Smooth muscle cell (in vitro differentiated cells): ENCODE data around the gene HCAR2. TPM values are rescaled to one million over a fixed set of nuclear protein-coding genes. Genes with fewer than 3 reads are reported as not detected.
"Not testable (repeated sequence)": the region's sequence is repeated elsewhere in the genome, so short reads cannot be mapped to it uniquely, and the experiment has no call there.

Experiments used
- DNase-seq: peaks from one replicate; lab custom pipeline; 2025; ENCODE audit not compliant: unreplicated experiment; lab: John Stamatoyannopoulos, UW
- H2AFZ ChIP-seq: fragments of 200-600 bp; sonication (generic); 2 replicates; pipeline ENCODE4 v1.6.0; 2016; ENCODE audit warnings: antibody characterized with exemption, low read depth, mild to moderate bottlenecking
- H3F3A ChIP-seq: fragments of 200-600 bp; sonication (generic); 2 replicates; pipeline ENCODE4 v1.6.0; 2017; ENCODE audit warnings: antibody characterized with exemption, low read depth
- H3K27ac ChIP-seq: fragments of 200-600 bp; sonication (generic); 2 replicates; pipeline ENCODE4 v1.5.1; 2016; ENCODE audit warnings: low read depth, mild to moderate bottlenecking
- H3K27me3 ChIP-seq: fragments of 200-600 bp; sonication (generic); 2 replicates; pipeline ENCODE4 v1.6.1; 2016; ENCODE audit warnings: low read depth, mild to moderate bottlenecking
- H3K36me3 ChIP-seq: fragments of 200-600 bp; sonication (generic); 2 replicates; pipeline ENCODE4 v1.5.1; 2016; ENCODE audit warnings: low read depth
- H3K4me1 ChIP-seq: fragments of 200-600 bp; sonication (generic); 2 replicates; pipeline ENCODE4 v1.5.1; 2016; ENCODE audit warnings: low read depth
- H3K4me2 ChIP-seq: fragments of 200-600 bp; sonication (generic); 2 replicates; pipeline ENCODE4 v1.6.0; 2016; ENCODE audit warnings: mild to moderate bottlenecking
- H3K4me3 ChIP-seq: fragments of 200-600 bp; sonication (generic); 2 replicates; pipeline ENCODE4 v1.5.1; 2016; ENCODE audit warnings: mild to moderate bottlenecking
- H3K79me2 ChIP-seq: fragments of 200-600 bp; sonication (generic); 2 replicates; pipeline ENCODE4 v1.6.0; 2016; ENCODE audit warnings: low read depth, mild to moderate bottlenecking
- H3K9ac ChIP-seq: fragments of 200-600 bp; sonication (generic); 2 replicates; pipeline ENCODE4 v1.6.0; 2016; ENCODE audit warnings: low read depth
- H3K9me3 ChIP-seq: fragments of 200-600 bp; sonication (generic); replicated peaks from 2 replicates; pipeline ENCODE4 v1.5.1; 2016; ENCODE audit warnings: low read depth
- H4K20me1 ChIP-seq: fragments of 200-600 bp; sonication (generic); 2 replicates; pipeline ENCODE4 v1.6.0; 2016; ENCODE audit warnings: low read depth
- CTCF ChIP-seq: fragments of 200-600 bp; sonication (generic); IDR thresholded peaks from 2 replicates; pipeline ENCODE4 v1.5.1; 2017; ENCODE audit warnings: borderline replicate concordance, mild to moderate bottlenecking, antibody characterized with exemption; ENCODE audit not compliant: insufficient read depth, poor library complexity, severe bottlenecking
- WGBS: methylation state at CpG from one replicate; pipeline ENCODE4 v1.1.7; 2016; ENCODE audit warnings: low lambda C conversion rate; 5-methylcytosine and 5-hydroxymethylcytosine counted together
- polyA plus RNA-seq: library from polyadenylated mRNA; unstranded; fragments of >200 nt; fragmentation: Nextera tagmentation; extraction: Ambion mirVana; gene quantifications from 2 replicates; pipeline ENCODE4 v1.2.1, GENCODE V29; 2016
- total RNA-seq: library from RNA; depleted of rRNA; stranded (reverse); fragments of >200 nt; gene quantifications from 2 replicates; pipeline ENCODE4 v1.2.3, GENCODE V29; 2014

The HCAR2 gene
- total and polyA plus RNA-seq, 2 experiments from 2014 or later: 0.63 to 2.0 TPM

GRCh38 chr12:122684297-122684813 is 18.8 kb downstream of the HCAR2 start:
- Histone ChIP-seq H2AFZ (no peak overlapping the region), H3K27me3 (no peaks in the 10 kb centered on the region), H3K79me2 (no peaks in the 10 kb centered on the region), H3K9me3 (no peaks in the 10 kb centered on the region), H4K20me1 (no peaks in the 10 kb centered on the region), H3K4me1 (no peaks in the 10 kb centered on the region), H3K27ac (no peak overlapping the region), H3K36me3 (no peaks in the 10 kb centered on the region), H3K4me2 (no peak overlapping the region), H3K9ac (no peak overlapping the region), H3K4me3 (no peak overlapping the region), H3F3A (no peaks in the 10 kb centered on the region)
- no peak for DNase-seq
- 93% methylated on average over 5 of the region's 5 CpGs for WGBS
- TF ChIP-seq CTCF: no peak

- TF ChIP-seq CTCF: no peak
- H3K36me3 ChIP-seq: no peaks in the 10 kb centered on the region
- H3K9me3 ChIP-seq: no peaks in the 10 kb centered on the region
- no peaks in the 10 kb centered on the region for H3K4me1 ChIP-seq
- H2AFZ ChIP-seq: no peak overlapping the region
- no peak overlapping the region for H3K4me3 ChIP-seq
- no peaks in the 10 kb centered on the region for H3F3A ChIP-seq
- no peaks in the 10 kb centered on the region for H3K27me3 ChIP-seq
- no peaks in the 10 kb centered on the region for H3K79me2 ChIP-seq
- whole genome bisulfite sequencing: 85% methylated on average over 4 of the region's 4 CpGs
- no peak overlapping the region for H3K27ac ChIP-seq
- H4K20me1 ChIP-seq: no peaks in the 10 kb centered on the region
- DNase-seq: no peak
- H3K9ac ChIP-seq: no peak overlapping the region
- H3K4me2 ChIP-seq: no peak overlapping the region
These were observed 21.3 kb downstream of the HCAR2 start for GRCh38 chr12:122681814-122682213.

- H2AFZ ChIP-seq, DNase-seq, H3K27me3 ChIP-seq, H3K79me2 ChIP-seq, H3K9me3 ChIP-seq, H3K4me1 ChIP-seq, H4K20me1 ChIP-seq, H3K36me3 ChIP-seq, H3K9ac ChIP-seq, H3K4me2 ChIP-seq, H3K4me3 ChIP-seq, H3F3A ChIP-seq, H3K27ac ChIP-seq: not testable (repeated sequence)
- WGBS: 100% methylated on average over 6 of the region's 6 CpGs
These were observed 22.2 kb downstream of the HCAR2 start for GRCh38 chr12:122680989-122681388.

GRCh38 chr12:122676781-122677180 is 26.4 kb downstream of the HCAR2 start:
- not testable (repeated sequence) for H3F3A ChIP-seq, H3K27me3 ChIP-seq, H4K20me1 ChIP-seq, H3K9me3 ChIP-seq, H3K9ac ChIP-seq, H3K4me1 ChIP-seq, H3K4me3 ChIP-seq, H3K36me3 ChIP-seq, H3K79me2 ChIP-seq, H2AFZ ChIP-seq, H3K4me2 ChIP-seq, H3K27ac ChIP-seq, DNase-seq
- WGBS: 96% methylated on average over 22 of the region's 32 CpGs

- not testable (repeated sequence) for H3K9me3 ChIP-seq, H3K4me3 ChIP-seq, H2AFZ ChIP-seq, H3F3A ChIP-seq, H3K36me3 ChIP-seq, H4K20me1 ChIP-seq, H3K27ac ChIP-seq, H3K4me2 ChIP-seq, H3K4me1 ChIP-seq, H3K27me3 ChIP-seq, H3K79me2 ChIP-seq, H3K9ac ChIP-seq, DNase-seq
- 89% methylated on average over 8 of the region's 8 CpGs for WGBS
These were observed 27.1 kb downstream of the HCAR2 start for GRCh38 chr12:122676015-122676414.
